NCI-H128 (cell line): Measurements from ENCODE around the gene MRPS18A.
A peak's percentile ranks its signal among the peaks of the same experiment; 100 is the strongest.

ENCODE experiments used
- DNase-seq: peaks from one replicate; lab custom pipeline; 2025; ENCODE audit not compliant: unreplicated experiment; lab: John Stamatoyannopoulos, UW

Gene MRPS18A

GRCh38 chr6:43687437-43688347 lies at the start of gene MRPS18A:
TSS of gene MRPS18A (minus strand) at chr6:43687791. CDS start at chr6:43687779, 12 bp downstream.
- DNase-seq = peak; percentile 45

GRCh38 chr6:43736844-43737243 lies 49.3 kb upstream of the MRPS18A start:
- DNase-seq = no peak

- DNase-seq = no peak
Observed at GRCh38 chr6:43736211-43736786, 48.7 kb upstream of the MRPS18A start.

- no peak for DNase-seq
Observed at GRCh38 chr6:43735642-43736199, 48.1 kb upstream of the MRPS18A start.

- DNase-seq = no peak
Observed at GRCh38 chr6:43734294-43734665, 46.7 kb upstream of the MRPS18A start.

- no peak for DNase-seq
Observed at GRCh38 chr6:43733471-43734293, 46.1 kb upstream of the MRPS18A start.

GRCh38 chr6:43730634-43731033 lies 43.0 kb upstream of the MRPS18A start:
- no peak for DNase-seq

GRCh38 chr6:43729537-43729936 lies 41.9 kb upstream of the MRPS18A start:
- DNase-seq = no peak

GRCh38 chr6:43728586-43728985 lies 41.0 kb upstream of the MRPS18A start:
- DNase-seq = no peak

- no peak for DNase-seq
Observed at GRCh38 chr6:43727634-43728033, 40.0 kb upstream of the MRPS18A start.

GRCh38 chr6:43725643-43726580 lies 38.3 kb upstream of the MRPS18A start:
- DNase-seq = no peak

GRCh38 chr6:43724914-43725642 lies 37.5 kb upstream of the MRPS18A start:
- peak; percentile 91 for DNase-seq

GRCh38 chr6:43724354-43724753 lies 36.8 kb upstream of the MRPS18A start:
- no peak for DNase-seq

- DNase-seq = peak; percentile 8
Observed at GRCh38 chr6:43723737-43724295, 36.2 kb upstream of the MRPS18A start.

- no peak for DNase-seq
Observed at GRCh38 chr6:43722920-43723545, 35.4 kb upstream of the MRPS18A start.

GRCh38 chr6:43720999-43721398 lies 33.4 kb upstream of the MRPS18A start:
- no peak for DNase-seq

GRCh38 chr6:43719511-43719910 lies 31.9 kb upstream of the MRPS18A start:
- DNase-seq = no peak

GRCh38 chr6:43718387-43719105 lies 31.0 kb upstream of the MRPS18A start:
- DNase-seq = no peak
